ENCODE measurements around the gene NUP133.

GRCh38 chr1:229537894-229538293 is 29.8 kb upstream of the NUP133 start:
- TF ChIP-seq RAD21 (IDR thresholded peaks at IDR 0.05) (no peak), CTCF (IDR thresholded peaks at IDR 0.05; ENCODE audit: low read depth, low read length, missing input control) (no peak), ZBTB33 (IDR thresholded peaks at IDR 0.05) (no peak), GABPA (IDR thresholded peaks at IDR 0.05 in 1 of 2, conservative IDR thresholded peaks at IDR 0.05 in 1 of 2) (no peak), MAX (IDR thresholded peaks at IDR 0.05) (no peak), SP1 (IDR thresholded peaks at IDR 0.05) (no peak), HNF4A (conservative IDR thresholded peaks at IDR 0.05) (no peak), ATF3 (IDR thresholded peaks at IDR 0.05) (no peak), EGR1 (IDR thresholded peaks at IDR 0.05; ENCODE audit: low read depth in 2 of 2) (no peak), YY1 (IDR thresholded peaks at IDR 0.05) (no peak), RXRA (IDR thresholded peaks at IDR 0.05) (no peak), JUND (IDR thresholded peaks at IDR 0.05) (no peak), TAF1 (conservative IDR thresholded peaks at IDR 0.05) (no peak), REST (IDR thresholded peaks at IDR 0.05) (no peak)

All from liver (tissue), 3 donors.